Stimulated activated CD8-positive, alpha-beta memory T cell treated with anti-CD3 and anti-CD28 coated beads, Interleukin-12 subunit alpha, Interleukin-12 subunit beta, amount 100 ng/mL, for 24 hours (primary cell): ENCODE results near the gene TBC1D14.

ENCODE experiments used
- DNase-seq: peaks from one replicate; pipeline ENCODE4 v3.0.0-alpha.2; 2020; ENCODE audit errors: extremely low read depth

The TBC1D14 gene

DNA sequence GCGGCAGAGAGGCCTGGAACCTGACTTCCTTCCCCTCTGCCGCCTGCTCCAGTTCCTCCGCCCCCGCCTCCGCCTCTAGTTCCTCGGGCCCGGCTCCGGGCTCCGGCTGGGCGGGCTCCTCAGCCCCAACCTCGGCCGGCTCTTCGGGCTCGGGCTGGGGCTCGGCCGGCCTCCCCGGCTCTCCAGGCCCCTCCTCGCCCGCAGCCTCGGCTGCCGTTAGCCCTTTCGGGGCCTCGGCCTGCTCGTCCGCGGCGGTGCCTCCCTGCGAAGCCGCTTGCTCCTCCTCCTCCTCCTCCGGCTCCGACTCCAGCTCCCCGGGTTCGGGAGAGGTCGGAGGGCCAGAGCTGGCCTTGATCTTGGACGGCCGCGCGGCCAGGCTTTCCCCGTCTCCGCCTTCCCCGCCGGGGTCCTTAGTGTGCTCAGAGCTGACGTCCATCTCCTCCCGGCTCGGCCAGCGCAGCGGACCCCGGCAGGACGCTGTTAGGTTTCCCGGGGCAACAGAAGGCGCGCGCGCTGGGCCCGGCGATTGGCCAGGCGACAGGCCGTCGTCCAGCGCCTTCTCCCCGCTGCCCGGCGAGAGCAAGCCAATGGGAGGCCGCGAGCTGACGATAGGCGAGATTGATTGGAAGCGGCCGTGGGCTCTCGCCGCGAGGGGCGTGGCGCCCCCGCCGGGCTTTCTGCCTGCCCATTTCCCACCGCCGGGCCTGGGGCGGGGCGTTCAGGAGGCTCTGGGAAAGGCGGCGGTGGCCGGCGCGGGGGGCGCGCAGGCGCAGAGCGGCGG, 133.1 kb downstream of the TBC1D14 start:
- DNase-seq = peak; percentile 71

DNA sequence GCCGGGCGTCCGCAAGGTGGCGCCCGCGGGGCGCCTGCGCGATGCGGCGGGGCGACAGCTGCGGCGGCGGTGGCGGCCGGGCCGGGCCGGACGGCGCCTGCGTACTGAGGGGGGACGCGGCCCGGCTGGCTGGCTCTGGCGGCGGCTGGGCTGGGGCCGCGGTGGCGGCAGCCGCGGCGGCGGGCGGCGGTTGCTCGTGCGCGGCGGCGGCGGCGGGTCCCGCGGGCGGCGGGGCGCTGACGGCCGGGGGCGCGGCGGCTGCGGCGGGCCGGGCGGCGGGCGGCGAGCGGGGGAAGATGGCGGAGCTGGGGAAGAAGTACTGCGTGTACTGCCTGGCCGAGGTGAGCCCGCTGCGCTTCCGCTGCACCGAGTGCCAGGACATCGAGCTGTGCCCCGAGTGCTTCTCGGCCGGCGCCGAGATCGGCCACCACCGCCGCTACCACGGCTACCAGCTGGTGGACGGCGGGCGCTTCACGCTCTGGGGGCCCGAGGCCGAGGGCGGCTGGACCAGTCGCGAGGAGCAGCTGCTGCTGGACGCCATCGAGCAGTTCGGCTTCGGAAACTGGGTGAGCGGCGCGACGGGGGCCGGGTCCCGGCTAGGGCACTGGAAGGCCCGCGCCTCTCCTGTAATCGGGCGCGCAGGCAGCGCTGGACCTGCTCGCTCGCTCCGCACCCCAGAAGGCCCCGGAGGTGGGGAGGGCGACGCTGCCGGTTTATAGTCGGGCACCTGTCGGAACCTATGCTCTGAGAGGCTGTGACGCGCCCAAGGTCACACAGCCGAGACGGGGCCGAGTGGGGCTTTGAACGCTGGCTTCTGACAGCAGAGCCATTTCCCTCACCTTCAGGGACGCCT, 133.9 kb downstream of the TBC1D14 start, which contains the start of gene TADA2B:
TSS of gene TADA2B (plus strand) at position 89 of the 853 bp plus-strand sequence. CDS start at position 297, 208 bp downstream.
- no peak for DNase-seq

DNA sequence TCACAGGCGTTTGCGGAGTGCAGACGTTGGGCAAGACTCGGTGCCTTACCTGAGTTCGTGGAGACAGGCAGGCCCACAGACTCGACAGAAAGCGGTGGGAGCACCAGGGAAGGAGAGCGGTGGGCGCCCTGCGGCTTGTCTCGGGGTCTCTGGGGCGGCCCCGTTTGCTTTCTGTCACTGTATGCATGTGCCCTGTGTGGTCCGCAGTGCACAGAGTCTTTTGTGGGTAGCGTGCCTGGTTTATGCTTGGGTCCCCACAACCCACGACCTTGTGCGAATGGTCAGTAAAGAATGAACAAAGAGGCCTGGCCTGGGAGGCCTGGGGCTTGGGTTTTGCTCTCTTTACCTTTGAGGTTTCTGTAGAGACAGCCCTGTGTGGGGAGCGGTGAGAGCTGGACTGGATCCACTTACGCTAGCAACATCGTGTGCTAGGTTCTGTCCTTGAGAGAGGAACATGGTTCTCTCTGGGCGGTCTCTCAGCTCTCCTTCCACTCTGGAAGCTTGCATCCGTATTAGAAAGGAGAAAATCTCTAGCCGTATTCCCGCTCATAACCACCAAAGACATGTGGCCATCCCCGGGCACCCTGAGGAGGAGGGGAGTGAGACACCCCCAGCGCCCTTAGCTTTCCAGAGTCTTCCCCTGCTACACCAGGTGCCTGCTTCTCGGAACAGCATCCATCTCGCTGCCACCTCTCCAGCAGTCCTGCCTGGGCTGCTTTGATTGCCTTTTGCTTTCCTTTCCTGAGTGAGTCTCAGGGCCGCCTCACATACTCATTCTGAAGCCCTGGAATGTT, 134.7 kb downstream of the TBC1D14 start:
- DNase-seq = no peak

DNA sequence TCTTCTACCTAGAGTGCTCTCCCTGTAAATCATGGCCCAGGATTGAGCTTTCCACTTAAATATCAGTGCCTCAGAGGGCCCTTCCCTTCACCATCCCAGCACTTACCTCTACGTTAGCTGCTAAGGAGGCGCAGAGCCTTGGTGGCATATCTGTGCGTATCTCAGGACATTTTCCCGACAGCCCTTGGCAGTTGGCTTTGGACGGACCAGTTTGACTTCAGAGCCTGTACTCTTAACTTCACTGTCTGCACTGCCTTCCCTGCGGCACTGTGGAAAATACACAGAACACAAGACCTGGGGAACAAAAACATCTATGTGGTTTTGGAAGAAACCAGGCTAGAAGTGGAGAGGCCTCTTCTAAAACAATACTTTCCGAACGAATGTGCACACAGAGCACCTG, 135.9 kb downstream of the TBC1D14 start:
- no peak for DNase-seq

DNA sequence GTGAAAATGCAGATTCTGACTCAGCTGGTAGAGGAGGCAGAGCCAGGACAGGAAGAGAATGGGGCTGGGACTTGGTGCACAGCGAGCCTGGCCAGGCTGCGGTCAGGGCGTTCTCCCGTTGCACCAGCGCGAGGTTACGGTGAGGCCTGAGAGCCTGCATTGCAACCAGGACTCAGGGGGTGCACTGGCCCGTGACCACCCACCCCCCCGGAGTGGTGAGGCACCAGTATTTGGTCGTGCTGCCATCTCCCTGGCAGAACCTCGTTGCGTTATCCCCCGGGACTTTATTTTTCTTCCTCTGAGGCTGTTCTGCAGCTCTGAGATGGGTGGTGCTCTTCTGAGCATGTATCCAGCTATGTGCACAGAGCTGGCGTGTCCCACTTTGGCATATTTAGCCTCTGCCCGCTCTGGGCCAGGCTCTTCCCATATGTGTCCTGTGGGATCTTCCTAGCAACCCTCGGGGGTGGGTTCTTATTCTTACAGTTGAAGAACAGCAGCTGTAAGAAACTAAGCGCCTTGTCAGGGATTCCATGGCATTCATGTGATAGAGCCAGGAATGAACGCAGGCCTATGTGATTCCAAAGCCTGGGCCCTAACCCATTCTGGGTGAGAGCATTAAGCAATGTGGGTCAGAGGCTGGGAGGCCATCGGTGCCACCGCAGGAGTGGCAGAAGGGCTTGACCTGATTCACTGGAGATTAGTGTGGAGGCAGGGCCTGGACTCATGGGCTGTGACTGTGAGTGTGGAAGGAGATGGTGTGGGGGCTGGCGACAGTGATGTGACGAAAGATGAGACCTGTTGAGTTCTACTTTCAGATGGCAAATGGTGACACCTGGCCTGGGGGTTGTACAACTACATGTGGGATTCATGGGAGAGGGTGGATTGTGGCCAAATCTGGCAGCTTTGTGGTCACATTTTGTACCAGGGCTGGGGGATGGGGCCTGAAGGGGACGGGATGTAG, 136.6 kb downstream of the TBC1D14 start:
- DNase-seq = no peak

DNA sequence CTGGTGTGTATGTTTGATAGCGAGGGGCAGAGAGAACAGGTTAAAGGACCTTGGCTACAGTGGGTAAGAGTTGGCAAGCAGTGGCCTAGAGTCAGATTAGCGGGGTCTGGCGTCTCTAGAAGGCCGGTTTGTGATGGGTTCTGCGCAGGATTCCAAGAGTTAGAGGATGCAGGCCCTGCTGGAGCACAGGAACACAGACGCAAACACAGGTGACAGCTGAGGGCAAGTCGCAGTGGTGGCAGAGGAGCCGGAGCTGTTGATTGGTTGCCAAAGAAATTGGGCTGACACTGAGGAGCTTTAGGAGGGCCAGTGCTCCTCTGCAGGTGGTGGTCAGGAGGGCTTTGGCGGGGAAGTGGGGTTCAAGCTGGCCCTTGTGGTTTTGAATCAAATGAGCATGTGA, 137.3 kb downstream of the TBC1D14 start:
- DNase-seq = no peak

DNA sequence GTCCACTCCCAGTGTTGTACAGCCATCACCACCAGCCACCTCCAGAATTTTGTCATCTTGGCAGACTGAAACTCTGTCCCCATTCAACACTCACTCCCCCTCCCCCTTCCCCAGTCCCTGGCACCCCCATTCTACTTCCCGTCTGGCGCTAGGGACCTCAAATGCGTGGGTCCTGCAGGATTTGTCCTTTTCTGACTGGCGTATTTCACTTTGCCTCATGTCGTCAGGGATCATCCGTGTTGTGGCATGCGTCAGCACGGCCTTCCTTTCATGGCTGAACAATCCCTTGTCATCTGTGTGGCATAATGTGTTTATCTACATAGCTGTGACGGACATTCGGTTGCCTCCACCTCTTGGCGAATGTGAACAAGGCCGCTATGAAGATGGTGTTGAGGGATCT, 139.0 kb downstream of the TBC1D14 start:
- no peak for DNase-seq

DNA sequence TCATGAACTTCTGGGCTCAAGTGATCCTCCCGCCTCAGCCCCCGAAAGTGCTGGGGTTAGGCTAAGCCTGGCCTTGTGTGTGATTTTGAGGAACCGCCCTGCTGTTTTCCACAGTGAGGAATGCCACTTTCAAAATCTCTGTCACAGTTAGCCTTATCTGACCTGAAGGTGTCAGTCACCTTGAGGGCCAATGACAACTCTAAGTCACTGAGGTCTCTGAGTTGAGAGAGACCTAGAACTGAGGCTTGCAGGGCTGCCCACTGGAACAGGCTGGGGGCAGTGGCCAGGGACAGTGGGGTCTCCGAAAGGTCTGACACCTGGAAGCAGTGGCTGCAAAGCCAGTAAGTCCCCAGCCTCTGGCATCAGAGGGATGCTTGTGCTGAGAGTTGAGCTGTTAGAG, 139.7 kb downstream of the TBC1D14 start:
- DNase-seq = no peak

DNA sequence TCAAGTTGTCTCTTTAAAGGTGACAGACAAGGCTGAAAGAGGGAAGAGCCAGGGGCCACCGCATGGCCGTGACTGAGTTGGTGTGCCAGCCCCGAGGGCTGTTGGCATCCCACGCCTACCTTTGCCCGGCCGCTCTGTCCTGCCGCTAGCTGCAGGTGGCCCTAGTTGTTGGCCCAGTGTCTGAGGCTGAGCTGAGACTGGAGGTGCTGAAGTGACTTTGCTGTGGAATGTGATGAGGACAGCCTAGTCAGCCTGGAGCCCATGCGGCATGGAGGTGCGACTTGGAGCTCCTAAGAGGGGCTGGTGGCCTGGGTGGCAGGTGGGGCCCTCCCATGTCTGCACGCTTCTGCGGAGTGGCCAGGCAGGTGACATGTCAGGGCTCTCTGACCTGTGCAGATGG, 140.1 kb downstream of the TBC1D14 start:
- DNase-seq = no peak

DNA sequence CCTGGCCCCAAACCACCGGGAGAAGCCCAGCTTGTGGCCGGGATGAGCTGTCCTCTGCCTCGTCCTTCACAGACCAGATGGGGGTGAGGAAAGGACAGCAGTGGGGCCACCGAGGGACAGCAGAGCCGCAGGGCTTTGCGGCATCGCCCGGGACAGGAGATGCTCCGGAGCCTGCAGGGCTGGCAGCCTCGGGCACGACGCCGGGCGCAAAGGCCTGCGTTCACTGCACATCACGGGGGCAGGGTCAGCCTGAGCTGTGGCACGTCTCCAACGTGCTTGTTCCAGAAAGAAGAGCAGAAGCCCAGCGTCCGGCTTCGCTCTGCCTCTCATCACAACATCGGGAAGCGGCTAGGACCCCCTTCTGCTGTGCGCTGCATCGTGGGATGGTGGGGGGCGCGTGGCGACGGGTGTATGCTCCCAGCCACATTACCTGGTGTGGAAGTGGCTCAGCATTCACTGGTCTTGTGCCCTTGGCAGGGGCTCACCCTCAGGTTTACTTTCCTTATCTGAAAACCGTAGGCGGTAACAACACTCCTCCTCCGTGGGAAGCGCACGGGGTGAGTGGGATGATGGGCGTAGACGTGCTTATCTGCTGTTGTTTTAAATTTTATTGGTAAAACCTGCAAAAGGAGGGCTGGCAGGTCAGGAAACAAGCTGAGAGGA, 141.0 kb downstream of the TBC1D14 start:
- DNase-seq = no peak

DNA sequence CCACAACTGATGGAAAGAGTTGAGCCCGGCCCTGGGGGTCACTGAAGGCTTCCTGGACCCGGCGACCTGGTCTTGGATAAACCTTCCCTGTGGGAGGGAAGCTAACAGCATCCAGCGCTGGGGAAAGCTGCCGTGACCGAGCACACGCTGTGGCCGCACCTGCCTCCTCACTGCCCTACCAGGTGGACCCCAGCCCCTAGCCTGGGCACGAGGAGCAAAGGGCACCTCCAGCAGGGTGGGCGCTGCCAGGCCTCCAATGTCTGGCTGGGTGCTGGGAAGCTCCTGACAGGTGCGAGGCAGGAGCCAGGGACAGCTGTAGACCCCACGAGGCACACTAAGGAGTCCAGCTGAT, 141.5 kb downstream of the TBC1D14 start:
- no peak for DNase-seq

DNA sequence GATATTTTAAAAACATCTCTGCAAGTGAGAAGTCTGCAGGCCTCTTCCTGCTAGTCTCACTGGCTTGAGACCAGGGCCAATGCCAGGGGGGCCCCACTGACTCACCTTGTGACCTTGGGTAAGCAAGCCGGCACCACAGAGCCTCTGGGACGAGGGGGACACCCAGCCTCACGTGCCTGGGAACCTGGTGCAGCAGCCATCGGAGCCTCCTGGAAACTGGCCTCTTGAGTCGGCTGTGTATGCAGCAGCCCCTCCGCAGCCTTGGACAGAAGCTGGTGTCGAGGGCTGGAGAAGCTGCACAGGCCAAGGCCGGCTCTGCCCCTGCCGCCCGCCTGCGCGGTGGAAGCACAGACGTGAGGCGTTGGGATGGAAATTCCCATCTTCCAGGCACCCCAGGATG, 142.3 kb downstream of the TBC1D14 start:
- no peak for DNase-seq

DNA sequence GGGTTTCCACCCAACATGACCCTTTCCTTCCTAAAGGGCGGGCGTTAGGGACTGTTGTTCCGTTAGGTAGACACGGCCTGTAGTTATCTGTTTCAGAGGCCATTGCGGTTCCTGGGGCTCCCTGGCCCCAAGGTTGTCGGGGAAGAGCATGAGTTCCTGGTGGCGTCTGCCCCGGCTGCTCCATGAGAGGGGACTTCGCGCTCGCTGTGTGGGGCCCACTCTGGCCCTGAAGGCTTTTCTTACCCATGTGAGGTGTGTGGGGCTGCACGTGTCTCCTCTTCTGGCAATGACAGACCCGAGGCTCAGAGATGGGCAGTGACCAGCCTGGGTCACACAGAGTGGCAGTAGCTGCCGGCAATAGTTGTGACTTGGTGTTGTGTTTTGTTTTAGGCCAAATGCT, 142.7 kb downstream of the TBC1D14 start:
- no peak for DNase-seq

DNA sequence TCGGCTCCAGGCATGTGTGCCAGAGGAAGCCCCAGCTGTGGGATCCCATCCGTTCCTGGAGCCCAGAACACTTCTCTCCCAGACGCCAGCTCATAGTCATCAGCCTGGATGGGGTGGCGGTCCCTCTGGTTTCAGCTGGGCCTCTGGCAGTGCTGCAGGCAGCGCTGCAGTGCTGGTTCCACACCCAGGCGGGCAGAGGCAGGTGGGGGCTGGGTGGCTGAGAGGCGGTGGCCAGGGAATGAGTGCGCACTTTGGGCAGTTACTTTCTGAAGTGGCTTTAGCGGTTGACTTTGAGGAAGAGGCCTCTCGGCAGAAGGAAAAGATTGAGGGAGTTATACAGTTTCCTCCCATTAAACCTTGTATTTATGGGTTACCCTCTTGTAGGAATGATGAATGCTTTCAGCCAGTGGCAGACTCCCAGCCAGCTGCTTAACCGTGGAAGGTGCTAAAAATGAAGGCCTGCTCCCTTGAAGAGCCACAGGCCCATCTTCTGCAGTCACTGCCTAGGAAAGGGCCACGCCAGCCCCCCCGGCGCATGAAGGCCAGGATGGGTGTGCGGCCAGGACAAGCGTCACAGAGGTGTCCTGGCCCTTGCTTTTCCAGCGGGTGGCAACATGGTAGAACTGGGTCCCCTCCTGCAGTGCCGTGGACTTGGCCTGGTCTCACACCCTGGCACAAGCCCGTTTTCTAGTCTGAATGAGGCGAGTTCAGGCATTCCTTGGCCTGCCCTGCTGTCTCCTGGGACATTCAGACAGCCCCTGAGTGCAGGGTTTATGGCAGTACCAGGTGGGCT, 143.5 kb downstream of the TBC1D14 start:
- DNase-seq = no peak

DNA sequence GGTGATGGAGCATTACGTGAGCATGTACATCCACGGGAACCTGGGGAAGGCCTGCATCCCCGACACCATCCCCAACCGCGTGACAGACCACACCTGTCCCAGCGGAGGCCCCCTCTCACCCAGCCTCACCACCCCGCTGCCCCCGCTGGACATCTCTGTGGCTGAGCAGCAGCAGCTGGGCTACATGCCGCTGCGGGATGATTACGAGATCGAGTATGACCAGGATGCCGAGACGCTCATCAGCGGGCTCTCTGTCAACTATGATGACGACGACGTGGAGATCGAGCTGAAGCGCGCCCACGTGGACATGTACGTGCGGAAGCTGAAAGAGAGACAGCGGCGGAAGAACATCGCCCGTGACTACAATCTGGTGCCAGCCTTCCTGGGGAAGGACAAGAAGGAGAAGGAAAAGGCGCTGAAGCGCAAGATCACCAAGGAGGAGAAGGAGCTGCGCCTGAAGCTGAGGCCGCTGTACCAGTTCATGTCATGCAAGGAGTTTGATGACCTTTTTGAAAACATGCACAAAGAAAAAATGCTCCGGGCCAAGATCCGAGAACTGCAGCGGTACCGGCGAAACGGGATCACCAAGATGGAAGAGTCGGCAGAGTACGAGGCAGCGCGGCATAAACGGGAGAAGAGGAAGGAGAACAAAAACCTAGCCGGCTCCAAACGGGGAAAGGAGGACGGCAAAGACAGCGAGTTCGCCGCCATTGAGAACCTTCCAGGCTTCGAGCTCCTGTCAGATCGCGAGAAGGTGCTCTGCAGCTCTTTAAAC, 144.7 kb downstream of the TBC1D14 start:
- DNase-seq = no peak

DNA sequence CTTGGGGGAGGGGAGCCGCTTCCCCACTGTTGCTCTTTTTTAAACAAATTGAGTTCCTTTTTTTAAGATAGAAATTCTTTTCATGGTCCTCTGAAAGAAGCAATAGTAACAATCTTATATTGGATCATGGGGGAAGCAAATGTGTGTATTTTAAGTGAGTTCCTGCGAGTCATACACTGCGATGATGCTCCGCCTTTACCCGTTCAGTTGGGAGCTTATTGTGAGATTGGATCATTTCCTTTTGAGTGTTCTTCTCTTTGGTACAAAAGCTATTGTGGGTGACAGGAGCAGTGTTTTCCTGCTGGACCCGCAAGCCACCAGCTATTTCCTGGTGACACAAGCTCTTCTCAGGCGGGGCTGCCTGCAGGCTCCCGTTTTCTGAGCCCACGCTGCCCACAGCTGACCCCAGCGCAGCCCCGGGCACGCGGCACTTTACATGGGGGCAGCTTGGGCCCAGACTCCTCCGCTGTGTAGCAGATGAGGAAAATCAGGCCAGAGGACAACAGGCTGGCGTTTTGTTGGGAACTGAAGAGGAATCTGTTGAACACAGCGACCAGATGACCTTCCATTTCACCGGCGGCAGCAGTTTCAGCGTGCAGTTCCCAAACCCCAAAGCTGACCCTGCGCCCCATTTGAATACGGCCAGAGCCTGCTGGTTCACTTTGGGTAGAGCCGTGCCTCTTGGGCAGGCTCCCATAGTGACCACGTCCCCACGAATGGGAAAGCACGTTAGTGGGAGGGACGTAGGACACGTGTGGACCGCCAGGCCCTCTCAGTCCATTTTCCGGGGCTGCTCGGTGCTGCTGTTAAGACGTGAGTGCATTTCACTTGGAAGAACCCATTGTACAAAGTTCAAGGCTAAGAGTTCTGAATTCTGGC, 145.7 kb downstream of the TBC1D14 start:
- no peak for DNase-seq

DNA sequence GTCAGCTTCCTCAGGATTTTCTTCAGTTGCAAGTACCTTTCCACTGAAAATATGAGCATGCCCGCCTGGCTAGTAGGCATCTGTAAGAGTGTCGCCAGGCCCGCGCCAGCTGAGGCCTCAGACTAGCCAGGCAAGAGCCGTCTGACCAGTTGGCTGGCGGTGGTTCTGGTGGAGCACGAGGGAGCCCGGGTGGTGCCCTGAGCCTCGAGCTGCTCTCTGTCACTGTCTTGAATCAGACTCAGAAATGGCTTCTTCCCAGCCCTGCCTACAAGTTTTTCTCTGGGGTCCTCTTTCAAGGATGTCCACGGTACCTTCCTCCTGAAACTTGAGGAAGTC, 146.3 kb downstream of the TBC1D14 start:
- no peak for DNase-seq

DNA sequence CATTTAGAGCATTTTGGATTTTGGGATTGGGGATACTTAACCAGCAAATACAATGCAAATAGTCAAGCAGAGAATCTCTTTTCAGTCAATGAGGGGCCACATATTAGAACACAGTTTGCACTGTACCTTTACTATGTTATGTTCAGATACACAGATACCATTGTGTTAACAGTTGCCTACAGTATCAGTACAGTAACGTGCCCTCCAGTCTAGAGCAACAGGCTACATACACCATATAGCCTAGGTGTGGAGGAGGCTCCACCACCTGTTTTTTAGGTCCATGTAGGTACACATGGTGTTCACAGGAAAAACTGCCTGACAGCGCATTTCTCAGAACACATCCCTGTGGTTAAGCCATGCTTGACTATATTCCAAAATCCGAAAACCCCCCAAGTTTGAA, 149.2 kb downstream of the TBC1D14 start:
- DNase-seq = no peak
